K562 (cell line): Measurements from ENCODE around the gene TJAP1. TPM values are rescaled to one million over a fixed set of nuclear protein-coding genes. Genes with fewer than 3 reads are reported as not detected.
A peak's percentile ranks its signal among the peaks of the same experiment; 100 is the strongest.

ENCODE experiments used
- ASH1L ChIP-seq: fragments of 450-650 bp; IDR thresholded peaks from 2 replicates; pipeline ENCODE4 v1.6.1; 2018; ENCODE audit warnings: borderline replicate concordance, mild to moderate bottlenecking, low read depth; ENCODE audit not compliant: partially characterized antibody
- BRD4 ChIP-seq: fragments of 200-600 bp; sonication (generic); IDR thresholded peaks from 2 replicates; pipeline ENCODE4 v1.6.1; 2017; ENCODE audit warnings: inconsistent platforms
- CHD1 ChIP-seq: fragments of 200-600 bp; sonication (generic); IDR thresholded peaks from one replicate; pipeline ENCODE4 v1.6.1; 2012; ENCODE audit warnings: mild to moderate bottlenecking, moderate library complexity, low read length, inconsistent platforms
- CSDE1 ChIP-seq, 2 experiments: fragments of 450-650 bp; IDR thresholded peaks; 2 replicates each; pipeline ENCODE4 v1.6.1; 2016; ENCODE audit warnings: mild to moderate bottlenecking in 1 of 2
- DLX4 ChIP-seq: fragments of 250-450 bp; sonication (Bioruptor Pico); IDR thresholded peaks from 2 replicates; pipeline ENCODE4 v1.6.1; 2021; ENCODE audit warnings: mild to moderate bottlenecking
- E2F1 ChIP-seq: sonication (generic); formaldehyde crosslinking; IDR thresholded peaks from 2 replicates; pipeline ENCODE4 v1.8.1; 2023; ENCODE audit warnings: mild to moderate bottlenecking, missing genetic modification reagents, moderate library complexity
- ELF4 ChIP-seq: fragments of 450-650 bp; formaldehyde crosslinking; IDR thresholded peaks from 2 replicates; pipeline ENCODE4 v1.4.0; 2022; ENCODE audit warnings: missing genetic modification characterization
- ETV6 ChIP-seq, 3 experiments: fragments of 150-350 bp in 1 of 3; sonication (generic) in 1 of 3; formaldehyde crosslinking in 1 of 3; IDR thresholded peaks; 2 replicates each; pipeline versions ENCODE4 v1.6.1 to v1.8.0; 2014 to 2022; ENCODE audit warnings: borderline replicate concordance in 2 of 3, low read depth in 2 of 3, antibody characterized with exemption in 1 of 3, low read length in 1 of 3, mild to moderate bottlenecking in 1 of 3, missing genetic modification reagents in 1 of 3
- HBP1 ChIP-seq: fragments of 450-650 bp; formaldehyde crosslinking; IDR thresholded peaks from 2 replicates; pipeline ENCODE4 v1.4.0; 2022; ENCODE audit warnings: missing genetic modification characterization
- KDM1A ChIP-seq, 2 experiments: fragments of 450-650 bp; IDR thresholded peaks; 2 replicates each; pipeline ENCODE4 v1.6.1; 2016; ENCODE audit warnings: mild to moderate bottlenecking in 2 of 2
- LCOR ChIP-seq: sonication (generic); formaldehyde crosslinking; IDR thresholded peaks from 2 replicates; pipeline ENCODE4 v1.8.0; 2022; ENCODE audit warnings: mild to moderate bottlenecking, missing genetic modification reagents
- NKRF ChIP-seq: fragments of 450-650 bp; IDR thresholded peaks from 2 replicates; pipeline ENCODE4 v1.6.1; 2016; ENCODE audit warnings: borderline replicate concordance
- PCBP2 ChIP-seq: fragments of 200-400 bp; formaldehyde crosslinking; IDR thresholded peaks from 2 replicates; pipeline ENCODE4 v1.6.1; 2018; ENCODE audit warnings: low read length, low read depth, mild to moderate bottlenecking, moderate library complexity; ENCODE audit not compliant: poor library complexity, severe bottlenecking
- SMARCA4 ChIP-seq: fragments of 450-650 bp; IDR thresholded peaks from 2 replicates; pipeline ENCODE4 v1.6.1; 2016
- SRSF3 ChIP-seq: fragments of 200-400 bp; formaldehyde crosslinking; IDR thresholded peaks from 2 replicates; pipeline ENCODE4 v1.6.1; 2016; ENCODE audit warnings: mild to moderate bottlenecking, low read length, moderate library complexity; ENCODE audit not compliant: insufficient read depth
- STAT6 ChIP-seq: sonication (generic); formaldehyde crosslinking; IDR thresholded peaks from 2 replicates; pipeline ENCODE4 v1.8.1; 2023; ENCODE audit warnings: mild to moderate bottlenecking, missing genetic modification reagents
- XRCC3 ChIP-seq: fragments of 450-650 bp; IDR thresholded peaks from 2 replicates; pipeline ENCODE4 v1.6.1; 2017; ENCODE audit warnings: mild to moderate bottlenecking, moderate library complexity
- ZNF347 ChIP-seq: fragments of 450-650 bp; formaldehyde crosslinking; IDR thresholded peaks from 2 replicates; pipeline ENCODE4 v1.4.0; 2020; ENCODE audit warnings: low read depth, mild to moderate bottlenecking, moderate library complexity
- polyA plus RNA-seq, 8 experiments: library from polyadenylated mRNA; depleted of rRNA in 4 of 8; stranded (reverse) in 5 of 8; unstranded in 3 of 8; fragments of >200 nt; fragmentation: Nextera tagmentation in 2 of 8; fragmentation: Illumina TruSeq in 1 of 8; extraction: Ambion mirVana in 2 of 8; extraction: Trizol in 1 of 8; gene quantifications; 2 replicates each; pipeline versions ENCODE4 v1.2.1 to v1.2.3, GENCODE V29; 2011 to 2014; ENCODE audit warnings: inconsistent platforms in 1 of 8, missing spikeins in 1 of 8
- total RNA-seq, 7 experiments: library from RNA; depleted of rRNA in 6 of 7; stranded (reverse); fragments of >200 nt in 6 of 7; fragmentation: Illumina TruSeq in 2 of 7; extraction: Trizol in 2 of 7; gene quantifications; 2 replicates each; pipeline versions ENCODE4 v1.2.1 to v1.2.3, GENCODE V29; 2011 to 2021; ENCODE audit warnings: low replicate concordance in 1 of 7

Gene TJAP1
- total and polyA plus RNA-seq, 9 of the 15 experiments (the other 6 are each of a cell fraction or from before 2014, with no cell fraction given), result 0.06 to 35.8 (median 16.2) TPM

- 0 out of 2 replicates have a peak, but pooled peaks have one; percentile 31 for TF ChIP-seq SMARCA4
- no peak for TF ChIP-seq ETV6 (IDR thresholded peaks at IDR 0.05; ENCODE audit: borderline replicate concordance in 1 of 2, low read depth in 2 of 2, low read length in 1 of 2)
- 0 out of 2 replicates have a peak, but pooled peaks have one; percentile 48 for TF ChIP-seq ETV6 (CRISPR knock-in tag; IDR thresholded peaks at IDR 0.05; ENCODE audit: borderline replicate concordance)
- TF ChIP-seq LCOR (CRISPR knock-in tag), result peak; percentile 65; the same call in 1 of the 2 replicates
- 0 out of 2 replicates have a peak, but pooled peaks have one; percentile 27 for TF ChIP-seq HBP1
- TF ChIP-seq E2F1 (CRISPR knock-in tag), result peak; percentile 74; the same call in 1 of the 2 replicates
- 0 out of 2 replicates have a peak, but pooled peaks have one; percentile 53 for TF ChIP-seq ELF4 (CRISPR knock-in tag)
- TF ChIP-seq ZNF347 (CRISPR knock-in tag), result no peak
- 0 out of 4 replicates have a peak, but pooled peaks of 1 of the 2 experiments have one; percentile 16 for TF ChIP-seq CSDE1 (IDR thresholded peaks at IDR 0.05)
- no peak for TF ChIP-seq XRCC3
- no peak for TF ChIP-seq DLX4 (CRISPR knock-in tag)
- TF ChIP-seq STAT6 (CRISPR knock-in tag), result peak; percentile 51; the same call in 1 of the 2 replicates
- TF ChIP-seq ASH1L, result peak; percentile 37
- TF ChIP-seq PCBP2, result no peak
- peak; percentile 14 for TF ChIP-seq CHD1
- TF ChIP-seq BRD4, result peak; percentile 8; the same call in 1 of the 2 replicates
- peak; percentile 41; the same call in 1 of the 2 replicates for TF ChIP-seq NKRF
- no peak for TF ChIP-seq SRSF3
- peak in 1 of 2 experiments; percentile 45; a peak in 1 of 4 replicates for TF ChIP-seq KDM1A (IDR thresholded peaks at IDR 0.05)
Measured at GRCh38 chr6:43517505-43518357, 40.4 kb downstream of the TJAP1 start (continued).
